HG03439 (cell line): Measurements from ENCODE around the gene TMC7.

Experiments
- ATAC-seq: cut with Tn5 transposase; IDR thresholded peaks from one replicate; pipeline ENCODE4 v1.9.1; 2021; ENCODE audit warnings: mild to moderate bottlenecking, moderate library complexity; ENCODE audit not compliant: unreplicated experiment

The TMC7 gene

GRCh38 chr16:19086322-19087199 lies 102.8 kb downstream of the TMC7 start:
- ATAC-seq, result peak; percentile 76

- ATAC-seq, result no peak
These were observed 104.7 kb downstream of the TMC7 start for GRCh38 chr16:19088341-19088916.

GRCh38 chr16:19089410-19089955 lies 105.7 kb downstream of the TMC7 start:
- ATAC-seq, result no peak

GRCh38 chr16:19090916-19091315 lies 107.2 kb downstream of the TMC7 start:
- no peak for ATAC-seq

GRCh38 chr16:19092653-19093410 lies 109.1 kb downstream of the TMC7 start:
- ATAC-seq, result no peak

- ATAC-seq, result no peak
These were observed 110.2 kb downstream of the TMC7 start for GRCh38 chr16:19093631-19094541.

GRCh38 chr16:19094542-19095365 lies 111.0 kb downstream of the TMC7 start:
- ATAC-seq, result no peak

- ATAC-seq, result no peak
These were observed 111.9 kb downstream of the TMC7 start for GRCh38 chr16:19095654-19096053.

- ATAC-seq, result no peak
These were observed 114.4 kb downstream of the TMC7 start for GRCh38 chr16:19098173-19098572.

GRCh38 chr16:19102187-19102872 lies 118.6 kb downstream of the TMC7 start:
- no peak for ATAC-seq

GRCh38 chr16:19104607-19105006 lies 120.9 kb downstream of the TMC7 start:
- no peak for ATAC-seq

GRCh38 chr16:19105131-19105530 lies 121.4 kb downstream of the TMC7 start:
- ATAC-seq, result no peak

GRCh38 chr16:19105891-19106624 lies 122.3 kb downstream of the TMC7 start:
- ATAC-seq, result no peak

GRCh38 chr16:19106625-19107020 lies 122.9 kb downstream of the TMC7 start:
- ATAC-seq, result no peak

GRCh38 chr16:19108409-19109287 lies 124.9 kb downstream of the TMC7 start:
- ATAC-seq, result no peak

- ATAC-seq, result no peak
These were observed 125.5 kb downstream of the TMC7 start for GRCh38 chr16:19109288-19109664.
